Heart right ventricle (tissue), 16 donors: ENCODE data around the gene PYGB. TPM values are rescaled to one million over a fixed set of nuclear protein-coding genes. Genes with fewer than 3 reads are reported as not detected.

Experiments
- ATAC-seq, 8 donors: fragments of 200-7000 bp; cut with Tn5 transposase; one replicate each; pipeline ENCODE4 v1.9.1; 2020; ENCODE audit warnings: mild to moderate bottlenecking in 8 of 8, moderate library complexity in 8 of 8, moderate number of reproducible peaks in 1 of 8
- DNase-seq, 2 donors: peaks; one replicate each; pipeline ENCODE4 v3.0.0-alpha.2; 2020
- H3K27ac ChIP-seq, 10 donors: fragments of 200-600 bp; sonication (generic) in 2 of 10; one replicate each; pipeline versions ENCODE4 v1.5.0 to v1.8.0; 2020 to 2022; ENCODE audit warnings: mild to moderate bottlenecking in 3 of 10
- H3K27me3 ChIP-seq, 7 donors: fragments of 200-600 bp; one replicate each; pipeline ENCODE4 v1.8.0; 2021 to 2022; ENCODE audit warnings: mild to moderate bottlenecking in 2 of 7
- H3K36me3 ChIP-seq, 9 donors: fragments of 200-600 bp; sonication (generic) in 1 of 9; one replicate each; pipeline versions ENCODE4 v1.5.0 to v1.8.0; 2020 to 2022; ENCODE audit warnings: mild to moderate bottlenecking in 2 of 9
- H3K4me1 ChIP-seq, 9 donors: fragments of 200-600 bp; sonication (generic) in 1 of 9; one replicate each; pipeline versions ENCODE4 v1.5.0 to v1.8.0; 2020 to 2022; ENCODE audit warnings: mild to moderate bottlenecking in 4 of 9
- H3K4me3 ChIP-seq, 10 donors: fragments of 200-600 bp; sonication (generic) in 2 of 10; one replicate each; pipeline versions ENCODE4 v1.5.0 to v1.8.0; 2020 to 2022; ENCODE audit warnings: mild to moderate bottlenecking in 7 of 10, moderate library complexity in 2 of 10
- H3K9me3 ChIP-seq, 11 donors: fragments of 200-600 bp in 10 of 11; sonication (generic) in 2 of 11; one replicate each; pipeline versions ENCODE4 v1.5.0 to v1.8.0; 2013 to 2022; ENCODE audit warnings: mild to moderate bottlenecking in 2 of 11, control low read depth in 1 of 11, moderate library complexity in 1 of 11
- WGBS, 2 donors: extraction: QIAGEN DNeasy Blood & Tissue Kit; methylation state at CpG; one replicate each; pipeline ENCODE4 v1.1.7; 2013; ENCODE audit warnings: inconsistent platforms in 1 of 2; 5-methylcytosine and 5-hydroxymethylcytosine counted together
- intact Hi-C, 10 donors: fragments of 100-400 bp; cut with DNase I; formaldehyde crosslinking; loops; one replicate each; pipeline versions ENCODE4 v1.11.1 to v1.14.2; 2022
- polyA plus RNA-seq, 2 donors: library from polyadenylated mRNA; stranded (reverse); fragments of 200-250 nt; gene quantifications; one replicate each; pipeline ENCODE4 v1.2.3, GENCODE V29; 2013
- total RNA-seq, 10 donors: library from RNA; stranded (reverse); fragmentation: NEBNext Ultra II Directional in 3 of 10; extraction: Animal tissue kit (Norgen Biotek cat#: 25700) in 3 of 10; gene quantifications; one replicate each; pipeline versions ENCODE4 v1.2.1 to v1.2.4, GENCODE V29; 2021 to 2023
- TF ChIP-seq, protein P1 (sequence below), 9 donors: fragments of 200-600 bp; sonication (generic) in 2 of 9; IDR thresholded peaks; one replicate each; pipeline versions ENCODE4 v1.5.0 to v1.8.0; 2021 to 2022; ENCODE audit warnings: antibody characterized with exemption in 9 of 9, mild to moderate bottlenecking in 5 of 9, moderate library complexity in 1 of 9
- donor health status: Arrhythmogenic right ventricular cardiomyopathy.
- donor health status: ischemic (EF 13 %, LVEDD 7.1; RV severe dilation, severe dysfunction).
- donor health status: healthy with polysubstance abuse.
- donor health status: DM: no; HTN: yes; CAD: no.
- donor health status: DM: no; HTN: no; CAD: no.
- donor health status: ischemic (EF 25% LVEDD 6.9; RV normal size, moderate dysfunction).
- donor health status: ischemic (EF 25% LVEDD 5.7; RV mildly dilated, moderate dysfunction).
- donor health status: healthy.
- donor health status: DM: yes; HTN: yes; CAD: no.
- donor health status: Ischemic cardiomyopathy.
- donor health status: ischemic (EF 35%, LVEDD 5.7; RV mildly dilated, moderate dysfunction).
- donor health status: nonischemic (EF 11% LVEDD 7.7; RV severe dilation, severe dysfunction).
- donor health status: DM: yes; HTN: yes; CAD: no.
- donor health status: PGD.
- donor health status: ischemic (EF 29% LVEDD 5.4; RV normal size, mild dysfunction).
- donor health status: nonischemic (EF 23%, LVEDD 6.1; RV moderate dilation, normal function).

The PYGB gene
- total and polyA plus RNA-seq, 12 donors, result 83.1 to 462 (median 269) TPM

DNA sequence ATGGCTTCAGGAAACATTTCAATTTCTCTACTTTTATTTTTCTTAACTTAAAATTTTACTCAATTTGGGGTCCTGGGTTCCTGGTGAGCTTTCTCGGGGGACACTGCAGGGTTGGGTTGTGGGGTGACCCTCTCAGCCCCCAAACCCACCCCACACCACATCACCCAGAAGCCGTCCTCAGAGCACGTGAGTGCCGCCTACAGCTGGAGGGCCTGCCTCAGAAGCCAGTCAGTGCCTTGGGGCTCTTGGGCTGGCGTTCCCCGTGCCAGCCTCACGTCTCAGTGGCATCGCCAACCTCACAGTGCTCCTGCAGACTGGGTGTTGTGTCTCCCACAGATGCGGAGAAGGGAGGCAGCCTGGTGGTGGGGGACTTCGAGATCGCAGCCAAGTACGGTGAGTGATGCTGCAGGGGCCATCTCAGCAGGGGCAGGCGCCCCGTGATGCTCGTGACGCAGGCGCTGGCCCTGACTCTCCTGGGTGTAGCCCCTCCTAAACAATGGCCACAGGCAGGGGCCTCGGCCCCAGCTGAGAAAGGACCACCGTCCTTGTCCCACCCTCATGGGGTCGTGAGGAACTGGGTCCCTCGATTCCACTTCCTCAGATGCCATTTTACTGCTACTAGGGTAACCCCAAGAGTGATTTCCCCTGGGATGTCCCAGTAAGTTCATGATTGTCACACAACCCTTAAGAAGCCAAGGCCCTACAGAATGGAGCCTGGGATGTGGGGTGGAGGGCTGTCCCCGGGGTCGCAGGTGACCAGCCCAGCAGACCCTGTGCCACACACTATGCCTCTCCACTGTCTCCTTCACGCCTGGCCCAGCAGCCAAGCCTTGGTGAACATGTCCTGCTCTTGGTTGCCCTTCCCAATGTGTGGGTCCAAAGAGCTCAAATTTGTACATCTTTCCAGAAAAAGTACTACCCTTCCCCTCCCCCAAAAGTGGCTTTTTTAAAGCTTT is 23.8 kb upstream of the PYGB start:
- H3K4me1 ChIP-seq, result peaks cover 27 to 91% (median 74%) of the 10 kb centered on the region in 9 donors
- DNase-seq, result no peak

DNA sequence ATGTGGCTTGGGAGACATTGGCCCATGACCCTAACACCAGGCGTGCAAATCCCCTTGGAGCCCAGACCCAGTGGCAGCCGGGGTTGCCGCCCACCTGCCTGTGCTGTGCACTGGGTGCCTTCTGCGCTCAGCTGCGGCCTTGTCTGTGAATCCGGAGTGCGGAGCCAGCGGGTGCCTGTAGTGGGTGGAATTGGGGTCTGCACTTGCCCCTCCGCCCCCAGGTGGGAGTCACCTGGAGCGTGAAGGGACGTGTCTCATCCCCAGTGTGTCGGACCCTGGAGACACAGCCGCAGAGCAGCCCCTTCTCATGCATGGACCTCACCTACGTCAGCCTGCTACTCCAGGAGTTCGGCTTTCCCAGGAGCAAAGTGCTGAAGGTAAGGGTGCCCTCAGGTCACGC is 22.9 kb upstream of the PYGB start:
- H3K27me3 ChIP-seq, result no peaks in the 10 kb centered on the region
- H3K4me1 ChIP-seq, result peaks cover 27 to 95% (median 74%) of the 10 kb centered on the region in 9 donors
- peak overlapping the region in 9 of 10 donors; percentile 1 to 94 (median 90) for H3K27ac ChIP-seq
- ATAC-seq (no peak), DNase-seq (no peak)
- intact Hi-C loops, result no loop called here
- peaks cover 0 to 50% (median 5%) of the 10 kb centered on the region in 9 donors for H3K36me3 ChIP-seq
- TF ChIP-seq, protein P1, sequence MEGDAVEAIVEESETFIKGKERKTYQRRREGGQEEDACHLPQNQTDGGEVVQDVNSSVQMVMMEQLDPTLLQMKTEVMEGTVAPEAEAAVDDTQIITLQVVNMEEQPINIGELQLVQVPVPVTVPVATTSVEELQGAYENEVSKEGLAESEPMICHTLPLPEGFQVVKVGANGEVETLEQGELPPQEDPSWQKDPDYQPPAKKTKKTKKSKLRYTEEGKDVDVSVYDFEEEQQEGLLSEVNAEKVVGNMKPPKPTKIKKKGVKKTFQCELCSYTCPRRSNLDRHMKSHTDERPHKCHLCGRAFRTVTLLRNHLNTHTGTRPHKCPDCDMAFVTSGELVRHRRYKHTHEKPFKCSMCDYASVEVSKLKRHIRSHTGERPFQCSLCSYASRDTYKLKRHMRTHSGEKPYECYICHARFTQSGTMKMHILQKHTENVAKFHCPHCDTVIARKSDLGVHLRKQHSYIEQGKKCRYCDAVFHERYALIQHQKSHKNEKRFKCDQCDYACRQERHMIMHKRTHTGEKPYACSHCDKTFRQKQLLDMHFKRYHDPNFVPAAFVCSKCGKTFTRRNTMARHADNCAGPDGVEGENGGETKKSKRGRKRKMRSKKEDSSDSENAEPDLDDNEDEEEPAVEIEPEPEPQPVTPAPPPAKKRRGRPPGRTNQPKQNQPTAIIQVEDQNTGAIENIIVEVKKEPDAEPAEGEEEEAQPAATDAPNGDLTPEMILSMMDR (IDR thresholded peaks at IDR 0.05), result no peak
- no peaks in the 10 kb centered on the region for H3K9me3 ChIP-seq
- WGBS, 2 donors, result 96 to 97% methylated on average over 16 of the region's 16 CpGs
- no peak overlapping the region for H3K4me3 ChIP-seq

More for the DNA sequence above, 23.8 kb upstream of the PYGB start:
- intact Hi-C loops, result no loop called here
- H3K36me3 ChIP-seq, result peaks cover 0 to 59% (median 8%) of the 10 kb centered on the region in 9 donors
- H3K9me3 ChIP-seq, result no peaks in the 10 kb centered on the region
- H3K27ac ChIP-seq, result peak overlapping the region in 7 of 10 donors; percentile 68 to 94 (median 90)
- H3K4me3 ChIP-seq, result no peak overlapping the region
- H3K27me3 ChIP-seq, result no peaks in the 10 kb centered on the region
- TF ChIP-seq, protein P1 (IDR thresholded peaks at IDR 0.05), result no peak
- WGBS, 2 donors, result 96 to 97% methylated on average over 24 of the region's 24 CpGs
- no peak for ATAC-seq

DNA sequence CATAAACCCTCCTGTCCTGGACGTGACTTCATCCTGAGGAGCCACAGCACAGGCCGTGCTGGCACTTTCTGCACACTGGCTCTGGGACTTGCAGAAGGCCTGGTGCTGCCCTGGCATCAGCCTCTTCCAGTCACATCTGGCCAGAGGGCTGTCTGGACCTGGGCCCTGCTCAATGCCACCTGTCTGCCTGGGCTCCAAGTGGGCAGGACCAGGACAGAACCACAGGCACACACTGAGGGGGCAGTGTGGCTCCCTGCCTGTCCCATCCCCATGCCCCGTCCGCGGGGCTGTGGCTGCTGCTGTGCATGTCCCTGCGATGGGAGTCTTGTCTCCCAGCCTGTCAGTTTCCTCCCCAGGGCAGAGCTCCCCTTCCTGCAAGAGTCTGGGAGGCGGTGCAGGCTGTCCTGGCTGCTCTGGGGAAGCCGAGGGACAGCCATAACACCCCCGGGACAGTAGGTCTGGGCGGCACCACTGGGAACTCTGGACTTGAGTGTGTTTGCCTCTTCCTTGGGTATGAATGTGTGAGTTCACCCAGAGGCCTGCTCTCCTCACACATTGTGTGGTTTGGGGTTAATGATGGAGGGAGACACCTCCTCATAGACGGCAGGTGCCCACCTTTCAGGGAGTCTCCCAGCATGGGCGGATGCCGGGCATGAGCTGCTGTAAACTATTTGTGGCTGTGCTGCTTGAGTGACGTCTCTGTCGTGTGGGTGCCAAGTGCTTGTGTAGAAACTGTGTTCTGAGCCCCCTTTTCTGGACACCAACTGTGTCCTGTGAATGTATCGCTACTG is 22.0 kb upstream of the PYGB start:
- ATAC-seq (peak in 6 of 8 donors; percentile 0 to 35 (median 6)), DNase-seq (no peak)
- no peaks in the 10 kb centered on the region for H3K27me3 ChIP-seq
- H3K4me1 ChIP-seq, result peaks cover 27 to 95% (median 74%) of the 10 kb centered on the region in 9 donors
- H3K4me3 ChIP-seq, result no peak overlapping the region
- 57 to 68% methylated on average over 16 of the region's 16 CpGs for WGBS, 2 donors
- TF ChIP-seq, protein P1 (IDR thresholded peaks at IDR 0.05), result no peak
- no peaks in the 10 kb centered on the region for H3K9me3 ChIP-seq
- peak overlapping the region; percentile 77 to 94 (median 90) for H3K27ac ChIP-seq
- peaks cover 0 to 41% (median 5%) of the 10 kb centered on the region in 9 donors for H3K36me3 ChIP-seq
- intact Hi-C loops, result loop anchor here in 1 of 10 donors (2.0 kb wide), 1 partner anchor 23 kb away; the partner anchor contains the start of gene PYGB
